HEK293 (cell line): Measurements from ENCODE around the gene RNU6-7.

Source experiments
- FEZF1 ChIP-seq: fragments of 450-650 bp; formaldehyde crosslinking; IDR thresholded peaks from 2 replicates; pipeline ENCODE4 v1.5.1; 2016; ENCODE audit warnings: missing biosample characterization, missing genetic modification characterization
- GLI4 ChIP-seq: fragments of 450-650 bp; formaldehyde crosslinking; IDR thresholded peaks from 2 replicates; pipeline ENCODE4 v1.5.1; 2016; ENCODE audit warnings: missing biosample characterization, missing genetic modification characterization
- KLF1 ChIP-seq: fragments of 450-650 bp; formaldehyde crosslinking; IDR thresholded peaks from 2 replicates; pipeline ENCODE4 v1.5.1; 2016; ENCODE audit warnings: missing biosample characterization, missing genetic modification characterization
- KLF8 ChIP-seq: fragments of 450-650 bp; formaldehyde crosslinking; IDR thresholded peaks from 2 replicates; pipeline ENCODE4 v1.5.1; 2016; ENCODE audit warnings: missing biosample characterization, missing genetic modification characterization
- MYNN ChIP-seq: fragments of 450-650 bp; formaldehyde crosslinking; IDR thresholded peaks from 2 replicates; pipeline ENCODE4 v1.5.1; 2016; ENCODE audit warnings: missing biosample characterization, missing genetic modification characterization, borderline replicate concordance
- PRDM1 ChIP-seq: fragments of 450-650 bp; formaldehyde crosslinking; IDR thresholded peaks from 2 replicates; pipeline ENCODE4; 2016; ENCODE audit warnings: missing biosample characterization, missing genetic modification characterization
- SCRT1 ChIP-seq: fragments of 450-650 bp; formaldehyde crosslinking; IDR thresholded peaks from 2 replicates; pipeline ENCODE4 v1.5.1; 2016; ENCODE audit warnings: missing biosample characterization, missing genetic modification characterization, borderline replicate concordance
- ZIC2 ChIP-seq: fragments of 450-650 bp; formaldehyde crosslinking; IDR thresholded peaks from 2 replicates; pipeline ENCODE4 v1.5.1; 2016; ENCODE audit warnings: missing biosample characterization, missing genetic modification characterization
- ZNF132 ChIP-seq: fragments of 450-650 bp; formaldehyde crosslinking; IDR thresholded peaks from 2 replicates; pipeline ENCODE4 v1.5.1; 2017; ENCODE audit warnings: missing biosample characterization, missing genetic modification characterization, borderline replicate concordance
- ZNF146 ChIP-seq: fragments of 450-650 bp; formaldehyde crosslinking; IDR thresholded peaks from 2 replicates; pipeline ENCODE4 v1.5.1; 2016; ENCODE audit warnings: missing biosample characterization, missing genetic modification characterization
- ZNF174 ChIP-seq: fragments of 450-650 bp; formaldehyde crosslinking; IDR thresholded peaks from 2 replicates; pipeline ENCODE4 v1.5.0; 2017; ENCODE audit warnings: missing biosample characterization, mild to moderate bottlenecking, missing genetic modification characterization
- ZNF23 ChIP-seq: fragments of 450-650 bp; formaldehyde crosslinking; IDR thresholded peaks from 2 replicates; pipeline ENCODE4 v1.5.1; 2016; ENCODE audit warnings: missing biosample characterization, missing genetic modification characterization, borderline replicate concordance
- ZNF473 ChIP-seq: fragments of 450-650 bp; formaldehyde crosslinking; IDR thresholded peaks from 2 replicates; pipeline ENCODE4 v1.5.1; 2017; ENCODE audit warnings: missing biosample characterization, missing genetic modification characterization
- ZNF548 ChIP-seq: fragments of 450-650 bp; formaldehyde crosslinking; IDR thresholded peaks from 2 replicates; pipeline ENCODE4 v1.5.1; 2016; ENCODE audit warnings: missing biosample characterization, missing genetic modification characterization
- ZNF558 ChIP-seq: fragments of 450-650 bp; formaldehyde crosslinking; IDR thresholded peaks from 2 replicates; pipeline ENCODE4 v1.5.1; 2016; ENCODE audit warnings: missing biosample characterization, missing genetic modification characterization
- ZNF610 ChIP-seq: fragments of 450-650 bp; formaldehyde crosslinking; IDR thresholded peaks from 2 replicates; pipeline ENCODE4 v1.5.1; 2016; ENCODE audit warnings: missing biosample characterization, missing genetic modification characterization, borderline replicate concordance
- ZNF624 ChIP-seq: fragments of 450-650 bp; formaldehyde crosslinking; IDR thresholded peaks from 2 replicates; pipeline ENCODE4 v1.5.1; 2017; ENCODE audit warnings: missing biosample characterization, missing genetic modification characterization
- ZNF629 ChIP-seq: fragments of 450-650 bp; formaldehyde crosslinking; IDR thresholded peaks from 2 replicates; pipeline ENCODE4 v1.5.1; 2017; ENCODE audit warnings: missing biosample characterization, missing genetic modification characterization
- ZNF677 ChIP-seq: fragments of 450-650 bp; IDR thresholded peaks from 2 replicates; pipeline ENCODE4 v1.5.0; 2018; ENCODE audit warnings: missing biosample characterization, mild to moderate bottlenecking, missing genetic modification characterization, moderate library complexity
- ZNF747 ChIP-seq: fragments of 450-650 bp; formaldehyde crosslinking; IDR thresholded peaks from 2 replicates; pipeline ENCODE4 v1.5.1; 2016; ENCODE audit warnings: missing biosample characterization, missing genetic modification characterization
- ZNF768 ChIP-seq: fragments of 450-650 bp; formaldehyde crosslinking; IDR thresholded peaks from 2 replicates; pipeline ENCODE4 v1.5.1; 2018; ENCODE audit warnings: missing biosample characterization, mild to moderate bottlenecking, missing genetic modification characterization
- ZNF792 ChIP-seq: fragments of 450-650 bp; formaldehyde crosslinking; IDR thresholded peaks from 2 replicates; pipeline ENCODE4 v1.5.1; 2016; ENCODE audit warnings: missing biosample characterization, missing genetic modification characterization
- ZNF837 ChIP-seq: fragments of 450-650 bp; formaldehyde crosslinking; IDR thresholded peaks from 2 replicates; pipeline ENCODE4 v1.5.1; 2016; ENCODE audit warnings: missing biosample characterization, missing genetic modification characterization
- ZNF843 ChIP-seq: fragments of 450-650 bp; formaldehyde crosslinking; IDR thresholded peaks from 2 replicates; pipeline ENCODE4 v1.5.1; 2016; ENCODE audit warnings: missing biosample characterization, missing genetic modification characterization
- TF ChIP-seq, protein P1 (sequence below): fragments of 450-650 bp; formaldehyde crosslinking; IDR thresholded peaks from 2 replicates; pipeline ENCODE4; 2016; ENCODE audit warnings: missing biosample characterization, missing genetic modification characterization
- TF ChIP-seq, protein P2 (sequence below): fragments of 450-650 bp; formaldehyde crosslinking; IDR thresholded peaks from 2 replicates; pipeline ENCODE4 v1.5.1; 2016; ENCODE audit warnings: missing biosample characterization, missing genetic modification characterization
- TF ChIP-seq, protein P3 (sequence below): fragments of 450-650 bp; formaldehyde crosslinking; IDR thresholded peaks from 2 replicates; pipeline ENCODE4 v1.5.1; 2016; ENCODE audit warnings: missing biosample characterization, missing genetic modification characterization
- TF ChIP-seq, protein P4 (sequence below): fragments of 450-650 bp; formaldehyde crosslinking; IDR thresholded peaks from 2 replicates; pipeline ENCODE4 v1.5.1; 2016; ENCODE audit warnings: missing biosample characterization, missing genetic modification characterization, borderline replicate concordance
- TF ChIP-seq, protein P5 (sequence below): fragments of 450-650 bp; formaldehyde crosslinking; optimal IDR thresholded peaks from 2 replicates; pipeline ENCODE3; 2016; ENCODE audit warnings: missing biosample characterization, mild to moderate bottlenecking, missing genetic modification characterization

The RNU6-7 gene

DNA sequence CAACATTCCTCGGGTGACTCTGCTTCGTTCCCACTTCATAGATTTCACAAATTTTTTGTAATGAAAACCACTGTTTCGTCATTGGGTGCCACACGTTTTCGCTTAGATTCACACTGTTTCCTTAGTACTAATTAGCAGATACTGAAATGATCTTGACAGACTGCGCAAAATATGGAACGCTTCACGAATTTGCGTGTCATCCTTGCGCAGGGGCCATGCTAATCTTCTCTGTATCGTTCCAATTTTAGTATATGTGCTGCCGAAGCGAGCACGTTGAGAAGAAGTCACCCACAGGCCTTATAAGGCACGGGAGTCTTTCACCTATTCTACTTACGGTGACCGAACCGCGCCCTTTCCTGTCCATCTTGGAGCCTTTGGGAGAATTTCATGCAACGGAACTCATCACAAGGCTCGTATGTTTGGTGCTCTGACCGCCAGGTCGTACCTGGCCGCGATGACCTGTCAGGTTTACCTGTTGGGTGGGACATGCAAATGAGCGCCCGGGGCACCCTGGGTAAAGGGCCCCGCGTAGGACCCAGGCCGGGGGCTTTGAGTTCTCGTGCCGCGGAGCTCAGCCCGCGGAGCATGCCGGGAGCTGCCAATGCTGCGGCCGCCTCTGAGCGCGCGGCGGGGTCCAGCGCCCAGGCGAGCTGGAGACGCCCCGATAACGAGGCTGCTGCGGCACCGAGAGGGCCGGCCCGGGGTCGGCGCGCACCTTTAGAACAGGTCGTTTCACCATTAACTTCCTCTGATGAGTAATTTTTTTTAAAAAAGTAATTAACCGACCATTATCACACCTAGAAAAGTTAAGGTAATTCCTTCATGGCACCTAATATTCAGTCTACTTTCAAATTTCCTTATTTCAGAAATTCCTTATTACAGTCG is 1.4 kb downstream of the RNU6-7 start, which contains the start of gene RNU6-8 (continued):
- no peak for TF ChIP-seq ZNF548 (tag by site-specific recombination)
- TF ChIP-seq ZNF146, result no peak; the same call in 1 of the 2 replicates
- peak; percentile 76 for TF ChIP-seq ZNF558 (tag by site-specific recombination)
- TF ChIP-seq ZNF629 (tag by site-specific recombination), result peak; percentile 93
- TF ChIP-seq ZIC2 (tag by site-specific recombination), result no peak
- no peak for TF ChIP-seq ZNF792
- TF ChIP-seq SCRT1 (tag by site-specific recombination), result no peak
- TF ChIP-seq MYNN (tag by site-specific recombination), result no peak
- TF ChIP-seq GLI4 (tag by site-specific recombination), result 0 out of 2 replicates have a peak, but pooled peaks have one; percentile 26
- TF ChIP-seq ZNF23, result no peak
- no peak for TF ChIP-seq ZNF624 (tag by site-specific recombination)
- TF ChIP-seq KLF8, result peak; percentile 54
- no peak for TF ChIP-seq ZNF768 (tag by site-specific recombination)
- no peak for TF ChIP-seq ZNF132
- TF ChIP-seq, protein P1, sequence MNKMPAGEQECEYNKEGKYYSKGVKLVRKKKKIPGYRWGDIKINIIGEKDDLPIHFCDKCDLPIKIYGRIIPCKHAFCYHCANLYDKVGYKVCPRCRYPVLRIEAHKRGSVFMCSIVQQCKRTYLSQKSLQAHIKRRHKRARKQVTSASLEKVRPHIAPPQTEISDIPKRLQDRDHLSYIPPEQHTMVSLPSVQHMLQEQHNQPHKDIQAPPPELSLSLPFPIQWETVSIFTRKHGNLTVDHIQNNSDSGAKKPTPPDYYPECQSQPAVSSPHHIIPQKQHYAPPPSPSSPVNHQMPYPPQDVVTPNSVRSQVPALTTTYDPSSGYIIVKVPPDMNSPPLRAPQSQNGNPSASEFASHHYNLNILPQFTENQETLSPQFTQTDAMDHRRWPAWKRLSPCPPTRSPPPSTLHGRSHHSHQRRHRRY, result no peak
- no peak for TF ChIP-seq ZNF610 (tag by site-specific recombination)
- TF ChIP-seq ZNF677 (tag by site-specific recombination), result no peak
- TF ChIP-seq, protein P2, sequence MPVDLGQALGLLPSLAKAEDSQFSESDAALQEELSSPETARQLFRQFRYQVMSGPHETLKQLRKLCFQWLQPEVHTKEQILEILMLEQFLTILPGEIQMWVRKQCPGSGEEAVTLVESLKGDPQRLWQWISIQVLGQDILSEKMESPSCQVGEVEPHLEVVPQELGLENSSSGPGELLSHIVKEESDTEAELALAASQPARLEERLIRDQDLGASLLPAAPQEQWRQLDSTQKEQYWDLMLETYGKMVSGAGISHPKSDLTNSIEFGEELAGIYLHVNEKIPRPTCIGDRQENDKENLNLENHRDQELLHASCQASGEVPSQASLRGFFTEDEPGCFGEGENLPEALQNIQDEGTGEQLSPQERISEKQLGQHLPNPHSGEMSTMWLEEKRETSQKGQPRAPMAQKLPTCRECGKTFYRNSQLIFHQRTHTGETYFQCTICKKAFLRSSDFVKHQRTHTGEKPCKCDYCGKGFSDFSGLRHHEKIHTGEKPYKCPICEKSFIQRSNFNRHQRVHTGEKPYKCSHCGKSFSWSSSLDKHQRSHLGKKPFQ (tag by site-specific recombination), result peak; percentile 94
- TF ChIP-seq, protein P3, sequence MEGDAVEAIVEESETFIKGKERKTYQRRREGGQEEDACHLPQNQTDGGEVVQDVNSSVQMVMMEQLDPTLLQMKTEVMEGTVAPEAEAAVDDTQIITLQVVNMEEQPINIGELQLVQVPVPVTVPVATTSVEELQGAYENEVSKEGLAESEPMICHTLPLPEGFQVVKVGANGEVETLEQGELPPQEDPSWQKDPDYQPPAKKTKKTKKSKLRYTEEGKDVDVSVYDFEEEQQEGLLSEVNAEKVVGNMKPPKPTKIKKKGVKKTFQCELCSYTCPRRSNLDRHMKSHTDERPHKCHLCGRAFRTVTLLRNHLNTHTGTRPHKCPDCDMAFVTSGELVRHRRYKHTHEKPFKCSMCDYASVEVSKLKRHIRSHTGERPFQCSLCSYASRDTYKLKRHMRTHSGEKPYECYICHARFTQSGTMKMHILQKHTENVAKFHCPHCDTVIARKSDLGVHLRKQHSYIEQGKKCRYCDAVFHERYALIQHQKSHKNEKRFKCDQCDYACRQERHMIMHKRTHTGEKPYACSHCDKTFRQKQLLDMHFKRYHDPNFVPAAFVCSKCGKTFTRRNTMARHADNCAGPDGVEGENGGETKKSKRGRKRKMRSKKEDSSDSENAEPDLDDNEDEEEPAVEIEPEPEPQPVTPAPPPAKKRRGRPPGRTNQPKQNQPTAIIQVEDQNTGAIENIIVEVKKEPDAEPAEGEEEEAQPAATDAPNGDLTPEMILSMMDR (tag by site-specific recombination), result no peak
- TF ChIP-seq ZNF174 (tag by site-specific recombination), result no peak
- TF ChIP-seq, protein P4, sequence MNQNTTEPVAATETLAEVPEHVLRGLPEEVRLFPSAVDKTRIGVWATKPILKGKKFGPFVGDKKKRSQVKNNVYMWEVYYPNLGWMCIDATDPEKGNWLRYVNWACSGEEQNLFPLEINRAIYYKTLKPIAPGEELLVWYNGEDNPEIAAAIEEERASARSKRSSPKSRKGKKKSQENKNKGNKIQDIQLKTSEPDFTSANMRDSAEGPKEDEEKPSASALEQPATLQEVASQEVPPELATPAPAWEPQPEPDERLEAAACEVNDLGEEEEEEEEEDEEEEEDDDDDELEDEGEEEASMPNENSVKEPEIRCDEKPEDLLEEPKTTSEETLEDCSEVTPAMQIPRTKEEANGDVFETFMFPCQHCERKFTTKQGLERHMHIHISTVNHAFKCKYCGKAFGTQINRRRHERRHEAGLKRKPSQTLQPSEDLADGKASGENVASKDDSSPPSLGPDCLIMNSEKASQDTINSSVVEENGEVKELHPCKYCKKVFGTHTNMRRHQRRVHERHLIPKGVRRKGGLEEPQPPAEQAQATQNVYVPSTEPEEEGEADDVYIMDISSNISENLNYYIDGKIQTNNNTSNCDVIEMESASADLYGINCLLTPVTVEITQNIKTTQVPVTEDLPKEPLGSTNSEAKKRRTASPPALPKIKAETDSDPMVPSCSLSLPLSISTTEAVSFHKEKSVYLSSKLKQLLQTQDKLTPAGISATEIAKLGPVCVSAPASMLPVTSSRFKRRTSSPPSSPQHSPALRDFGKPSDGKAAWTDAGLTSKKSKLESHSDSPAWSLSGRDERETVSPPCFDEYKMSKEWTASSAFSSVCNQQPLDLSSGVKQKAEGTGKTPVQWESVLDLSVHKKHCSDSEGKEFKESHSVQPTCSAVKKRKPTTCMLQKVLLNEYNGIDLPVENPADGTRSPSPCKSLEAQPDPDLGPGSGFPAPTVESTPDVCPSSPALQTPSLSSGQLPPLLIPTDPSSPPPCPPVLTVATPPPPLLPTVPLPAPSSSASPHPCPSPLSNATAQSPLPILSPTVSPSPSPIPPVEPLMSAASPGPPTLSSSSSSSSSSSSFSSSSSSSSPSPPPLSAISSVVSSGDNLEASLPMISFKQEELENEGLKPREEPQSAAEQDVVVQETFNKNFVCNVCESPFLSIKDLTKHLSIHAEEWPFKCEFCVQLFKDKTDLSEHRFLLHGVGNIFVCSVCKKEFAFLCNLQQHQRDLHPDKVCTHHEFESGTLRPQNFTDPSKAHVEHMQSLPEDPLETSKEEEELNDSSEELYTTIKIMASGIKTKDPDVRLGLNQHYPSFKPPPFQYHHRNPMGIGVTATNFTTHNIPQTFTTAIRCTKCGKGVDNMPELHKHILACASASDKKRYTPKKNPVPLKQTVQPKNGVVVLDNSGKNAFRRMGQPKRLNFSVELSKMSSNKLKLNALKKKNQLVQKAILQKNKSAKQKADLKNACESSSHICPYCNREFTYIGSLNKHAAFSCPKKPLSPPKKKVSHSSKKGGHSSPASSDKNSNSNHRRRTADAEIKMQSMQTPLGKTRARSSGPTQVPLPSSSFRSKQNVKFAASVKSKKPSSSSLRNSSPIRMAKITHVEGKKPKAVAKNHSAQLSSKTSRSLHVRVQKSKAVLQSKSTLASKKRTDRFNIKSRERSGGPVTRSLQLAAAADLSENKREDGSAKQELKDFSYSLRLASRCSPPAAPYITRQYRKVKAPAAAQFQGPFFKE (tag by site-specific recombination), result no peak
- TF ChIP-seq ZNF473, result no peak
- TF ChIP-seq FEZF1, result no peak
- TF ChIP-seq, protein P5, sequence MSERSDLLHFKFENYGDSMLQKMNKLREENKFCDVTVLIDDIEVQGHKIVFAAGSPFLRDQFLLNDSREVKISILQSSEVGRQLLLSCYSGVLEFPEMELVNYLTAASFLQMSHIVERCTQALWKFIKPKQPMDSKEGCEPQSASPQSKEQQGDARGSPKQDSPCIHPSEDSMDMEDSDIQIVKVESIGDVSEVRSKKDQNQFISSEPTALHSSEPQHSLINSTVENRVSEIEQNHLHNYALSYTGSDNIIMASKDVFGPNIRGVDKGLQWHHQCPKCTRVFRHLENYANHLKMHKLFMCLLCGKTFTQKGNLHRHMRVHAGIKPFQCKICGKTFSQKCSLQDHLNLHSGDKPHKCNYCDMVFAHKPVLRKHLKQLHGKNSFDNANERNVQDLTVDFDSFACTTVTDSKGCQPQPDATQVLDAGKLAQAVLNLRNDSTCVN (tag by site-specific recombination), result peak; percentile 73
- peak; percentile 58; the same call in 1 of the 2 replicates for TF ChIP-seq PRDM1 (tag by site-specific recombination)
- TF ChIP-seq KLF1 (tag by site-specific recombination), result no peak
- 0 out of 2 replicates have a peak, but pooled peaks have one; percentile 14 for TF ChIP-seq ZNF843 (tag by site-specific recombination)
- TF ChIP-seq ZNF837 (tag by site-specific recombination), result no peak
- TF ChIP-seq ZNF747 (tag by site-specific recombination), result no peak
